GM18867 (cell line): ENCODE measurements around the gene SPOCK1.

Source experiments
- ATAC-seq: cut with Tn5 transposase; IDR thresholded peaks from one replicate; pipeline ENCODE4 v1.9.1; 2021; ENCODE audit warnings: mild to moderate bottlenecking, moderate library complexity; ENCODE audit not compliant: unreplicated experiment

The SPOCK1 gene

GRCh38 chr5:137051161-137051560 is 448.0 kb downstream of the SPOCK1 start:
- ATAC-seq: no peak

GRCh38 chr5:137040641-137041340 is 458.3 kb downstream of the SPOCK1 start:
- no peak for ATAC-seq

- no peak for ATAC-seq
Measured at GRCh38 chr5:137040024-137040423, 459.1 kb downstream of the SPOCK1 start.

GRCh38 chr5:137037848-137038247 is 461.3 kb downstream of the SPOCK1 start:
- no peak for ATAC-seq

GRCh38 chr5:137036640-137037039 is 462.5 kb downstream of the SPOCK1 start:
- ATAC-seq: no peak

GRCh38 chr5:137035480-137035878 is 463.6 kb downstream of the SPOCK1 start:
- no peak for ATAC-seq

GRCh38 chr5:137034764-137035479 is 464.2 kb downstream of the SPOCK1 start:
- no peak for ATAC-seq

GRCh38 chr5:137034213-137034612 is 464.9 kb downstream of the SPOCK1 start:
- no peak for ATAC-seq

GRCh38 chr5:137032929-137033328 is 466.2 kb downstream of the SPOCK1 start:
- ATAC-seq: no peak

GRCh38 chr5:137027758-137028157 is 471.4 kb downstream of the SPOCK1 start:
- no peak for ATAC-seq

- ATAC-seq: no peak
Measured at GRCh38 chr5:137026296-137026695, 472.8 kb downstream of the SPOCK1 start.

GRCh38 chr5:137024044-137024443 is 475.1 kb downstream of the SPOCK1 start:
- ATAC-seq: no peak

GRCh38 chr5:137023371-137023770 is 475.8 kb downstream of the SPOCK1 start:
- no peak for ATAC-seq

GRCh38 chr5:137022725-137023124 is 476.4 kb downstream of the SPOCK1 start:
- no peak for ATAC-seq

- ATAC-seq: no peak
Measured at GRCh38 chr5:137022043-137022442, 477.1 kb downstream of the SPOCK1 start.

- ATAC-seq: no peak
Measured at GRCh38 chr5:137019229-137019628, 479.9 kb downstream of the SPOCK1 start.

- no peak for ATAC-seq
Measured at GRCh38 chr5:137016783-137017324, 482.3 kb downstream of the SPOCK1 start.

- peak; percentile 50 for ATAC-seq
Measured at GRCh38 chr5:137015540-137016116, 483.5 kb downstream of the SPOCK1 start.

GRCh38 chr5:137014731-137015130 is 484.4 kb downstream of the SPOCK1 start:
- ATAC-seq: no peak

GRCh38 chr5:137010226-137010625 is 488.9 kb downstream of the SPOCK1 start:
- ATAC-seq: no peak

GRCh38 chr5:137004279-137004678 is 494.8 kb downstream of the SPOCK1 start:
- ATAC-seq: no peak
